HG03039 (cell line): ENCODE data around the gene STOM.

Source experiments
- ATAC-seq: cut with Tn5 transposase; IDR thresholded peaks from one replicate; pipeline ENCODE4 v1.9.1; 2021; ENCODE audit warnings: mild to moderate bottlenecking, moderate library complexity; ENCODE audit not compliant: unreplicated experiment

Gene STOM

GRCh38 chr9:121289026-121289771 is 80.9 kb downstream of the STOM start:
- no peak for ATAC-seq
